GM23338 (cell line): Measurements from ENCODE around the gene SUPV3L1. TPM values are rescaled to one million over a fixed set of nuclear protein-coding genes. Genes with fewer than 3 reads are reported as not detected.

ENCODE experiments used
- ATAC-seq: fragments of 200-7000 bp; cut with Tn5 transposase; 3 replicates; pipeline ENCODE4 v1.9.1; 2020
- DNase-seq: peaks from one replicate; pipeline ENCODE4 v3.0.0-alpha.2; 2015; ENCODE audit warnings: low spot score
- H2AFZ ChIP-seq: fragments of 200-600 bp; sonication (generic); 2 replicates; pipeline ENCODE4 v1.8.0; 2016; ENCODE audit warnings: antibody characterized with exemption, mild to moderate bottlenecking, moderate library complexity
- H3F3A ChIP-seq: fragments of 200-600 bp; sonication (generic); replicated peaks from 2 replicates; pipeline ENCODE4 v1.8.0; 2017; ENCODE audit warnings: antibody characterized with exemption, mixed run types, low read depth
- H3K27ac ChIP-seq: fragments of 200-600 bp; sonication (generic); 2 replicates; pipeline ENCODE4 v1.6.1; 2016; ENCODE audit warnings: low read depth
- H3K27me3 ChIP-seq: fragments of 200-600 bp; sonication (generic); 2 replicates; pipeline ENCODE4 v1.8.0; 2016; ENCODE audit warnings: mild to moderate bottlenecking, mixed run types, moderate library complexity; ENCODE audit not compliant: insufficient read depth
- H3K36me3 ChIP-seq: fragments of 200-600 bp; sonication (generic); 2 replicates; pipeline ENCODE4 v1.8.0; 2016; ENCODE audit warnings: mild to moderate bottlenecking; ENCODE audit not compliant: insufficient read depth
- H3K4me1 ChIP-seq: fragments of 200-600 bp; sonication (generic); 2 replicates; pipeline ENCODE4 v1.8.0; 2016; ENCODE audit warnings: mild to moderate bottlenecking, moderate library complexity; ENCODE audit not compliant: insufficient read depth
- H3K4me2 ChIP-seq: fragments of 200-600 bp; sonication (generic); 2 replicates; pipeline ENCODE4 v1.7.1; 2017; ENCODE audit warnings: mixed run types
- H3K4me3 ChIP-seq: fragments of 200-600 bp; sonication (generic); 2 replicates; pipeline ENCODE4 v1.6.1; 2016; ENCODE audit warnings: mixed run types
- H3K79me2 ChIP-seq: fragments of 200-600 bp; sonication (generic); replicated peaks from 2 replicates; pipeline ENCODE4 v1.8.0; 2017; ENCODE audit warnings: mild to moderate bottlenecking; ENCODE audit not compliant: insufficient read depth
- H3K9me2 ChIP-seq: fragments of 200-600 bp; sonication (generic); 2 replicates; pipeline ENCODE4 v1.8.0; 2017; ENCODE audit not compliant: insufficient read depth
- H4K20me1 ChIP-seq: fragments of 200-600 bp; sonication (generic); replicated peaks from 2 replicates; pipeline ENCODE4 v1.8.0; 2017; ENCODE audit warnings: mild to moderate bottlenecking; ENCODE audit not compliant: insufficient read depth
- H3K27ac Mint-ChIP-seq: 2 replicates; pipeline ENCODE4 v1.8.0; 2020; ENCODE audit warnings: inconsistent platforms, mild to moderate bottlenecking, moderate library complexity, mixed read lengths
- H3K27me3 Mint-ChIP-seq: 3 replicates; pipeline ENCODE4 v1.8.0; 2022; ENCODE audit warnings: low read depth, mild to moderate bottlenecking, moderate library complexity, mixed read lengths, inconsistent platforms; ENCODE audit not compliant: insufficient read depth, poor library complexity
- H3K36me3 Mint-ChIP-seq: 3 replicates; pipeline ENCODE4 v1.8.0; 2021; ENCODE audit warnings: low read depth, mild to moderate bottlenecking, inconsistent platforms, moderate library complexity, mixed read lengths
- H3K4me1 Mint-ChIP-seq: 3 replicates; pipeline ENCODE4 v1.8.0; 2020; ENCODE audit warnings: mild to moderate bottlenecking, inconsistent platforms, mixed read lengths
- H3K4me3 Mint-ChIP-seq: 3 replicates; pipeline ENCODE4 v1.8.0; 2021; ENCODE audit warnings: moderate library complexity, mild to moderate bottlenecking, inconsistent platforms, mixed read lengths
- H3K9me3 Mint-ChIP-seq: 3 replicates; pipeline ENCODE4 v1.8.0; 2020; ENCODE audit warnings: moderate library complexity, mild to moderate bottlenecking, inconsistent platforms, mixed read lengths
- CREB1 ChIP-seq: fragments of 250-450 bp; sonication (Bioruptor Pico); IDR thresholded peaks from 2 replicates; pipeline ENCODE4 v1.5.0; 2020; ENCODE audit warnings: low read depth, mild to moderate bottlenecking, moderate library complexity
- EZH2 ChIP-seq: fragments of 200-600 bp; sonication (generic); IDR thresholded peaks from one replicate; pipeline ENCODE4 v1.8.0; 2017; ENCODE audit warnings: antibody characterized with exemption, mild to moderate bottlenecking, low read depth; ENCODE audit not compliant: unreplicated experiment
- EZH2phosphoT487 ChIP-seq: fragments of 200-600 bp; sonication (generic); IDR thresholded peaks from one replicate; pipeline ENCODE4 v1.8.1; 2018; ENCODE audit warnings: antibody characterized with exemption; ENCODE audit not compliant: unreplicated experiment
- JUNB ChIP-seq: IDR thresholded peaks from one replicate; pipeline ENCODE4 v1.6.1; 2016; ENCODE audit warnings: antibody characterized with exemption; ENCODE audit not compliant: unreplicated experiment
- NANOG ChIP-seq: IDR thresholded peaks from 2 replicates; pipeline ENCODE4 v1.6.1; 2016; ENCODE audit warnings: antibody characterized with exemption, borderline replicate concordance
- STAT1 ChIP-seq: IDR thresholded peaks from one replicate; pipeline ENCODE4 v1.6.1; 2016; ENCODE audit warnings: antibody characterized with exemption; ENCODE audit not compliant: unreplicated experiment
- ZNF331 ChIP-seq: fragments of 250-450 bp; sonication (Bioruptor Pico); IDR thresholded peaks from 2 replicates; pipeline ENCODE4 v1.5.0; 2020; ENCODE audit warnings: low read depth, mild to moderate bottlenecking, moderate library complexity
- polyA plus RNA-seq: library from polyadenylated mRNA; unstranded; fragments of >200 nt; fragmentation: Nextera tagmentation; extraction: Ambion mirVana; gene quantifications from 2 replicates; pipeline ENCODE4 v1.2.1, GENCODE V29; 2016
- total RNA-seq: library from RNA; depleted of rRNA; stranded (reverse); fragments of >200 nt; shearing (Covaris generic); gene quantifications from 2 replicates; pipeline ENCODE4 v1.2.3, GENCODE V29; 2014
- TF ChIP-seq, protein P1 (sequence below): fragments of 250-450 bp; sonication (Bioruptor Pico); IDR thresholded peaks from 2 replicates; pipeline ENCODE4 v1.5.0; 2020; ENCODE audit warnings: mild to moderate bottlenecking, moderate library complexity
- TF ChIP-seq, protein P2 (sequence below): IDR thresholded peaks from 2 replicates; pipeline ENCODE4 v1.6.1; 2016; ENCODE audit warnings: antibody characterized with exemption

Gene SUPV3L1
- total and polyA plus RNA-seq, 2 experiments from 2014 or later, result 29.9 to 45.2 TPM

DNA sequence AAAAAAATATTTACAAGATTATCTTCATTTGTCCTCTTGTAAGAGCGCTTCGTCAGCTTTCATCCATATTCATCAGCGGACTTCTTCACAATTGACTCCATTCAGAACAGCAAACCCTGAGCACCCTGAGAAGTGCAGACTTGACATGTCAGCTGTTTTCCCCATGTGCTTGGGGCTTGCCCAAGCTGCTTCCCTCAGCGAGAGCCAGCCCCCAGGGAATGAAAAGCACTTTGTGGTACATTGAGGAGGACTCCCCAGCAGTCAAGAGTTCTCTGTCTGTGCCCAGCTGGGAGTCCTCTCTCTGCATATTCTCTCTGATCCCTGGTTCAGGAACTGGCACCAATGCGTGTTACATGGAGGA is 62.8 kb downstream of the SUPV3L1 start (continued):
- TF ChIP-seq, protein P1, sequence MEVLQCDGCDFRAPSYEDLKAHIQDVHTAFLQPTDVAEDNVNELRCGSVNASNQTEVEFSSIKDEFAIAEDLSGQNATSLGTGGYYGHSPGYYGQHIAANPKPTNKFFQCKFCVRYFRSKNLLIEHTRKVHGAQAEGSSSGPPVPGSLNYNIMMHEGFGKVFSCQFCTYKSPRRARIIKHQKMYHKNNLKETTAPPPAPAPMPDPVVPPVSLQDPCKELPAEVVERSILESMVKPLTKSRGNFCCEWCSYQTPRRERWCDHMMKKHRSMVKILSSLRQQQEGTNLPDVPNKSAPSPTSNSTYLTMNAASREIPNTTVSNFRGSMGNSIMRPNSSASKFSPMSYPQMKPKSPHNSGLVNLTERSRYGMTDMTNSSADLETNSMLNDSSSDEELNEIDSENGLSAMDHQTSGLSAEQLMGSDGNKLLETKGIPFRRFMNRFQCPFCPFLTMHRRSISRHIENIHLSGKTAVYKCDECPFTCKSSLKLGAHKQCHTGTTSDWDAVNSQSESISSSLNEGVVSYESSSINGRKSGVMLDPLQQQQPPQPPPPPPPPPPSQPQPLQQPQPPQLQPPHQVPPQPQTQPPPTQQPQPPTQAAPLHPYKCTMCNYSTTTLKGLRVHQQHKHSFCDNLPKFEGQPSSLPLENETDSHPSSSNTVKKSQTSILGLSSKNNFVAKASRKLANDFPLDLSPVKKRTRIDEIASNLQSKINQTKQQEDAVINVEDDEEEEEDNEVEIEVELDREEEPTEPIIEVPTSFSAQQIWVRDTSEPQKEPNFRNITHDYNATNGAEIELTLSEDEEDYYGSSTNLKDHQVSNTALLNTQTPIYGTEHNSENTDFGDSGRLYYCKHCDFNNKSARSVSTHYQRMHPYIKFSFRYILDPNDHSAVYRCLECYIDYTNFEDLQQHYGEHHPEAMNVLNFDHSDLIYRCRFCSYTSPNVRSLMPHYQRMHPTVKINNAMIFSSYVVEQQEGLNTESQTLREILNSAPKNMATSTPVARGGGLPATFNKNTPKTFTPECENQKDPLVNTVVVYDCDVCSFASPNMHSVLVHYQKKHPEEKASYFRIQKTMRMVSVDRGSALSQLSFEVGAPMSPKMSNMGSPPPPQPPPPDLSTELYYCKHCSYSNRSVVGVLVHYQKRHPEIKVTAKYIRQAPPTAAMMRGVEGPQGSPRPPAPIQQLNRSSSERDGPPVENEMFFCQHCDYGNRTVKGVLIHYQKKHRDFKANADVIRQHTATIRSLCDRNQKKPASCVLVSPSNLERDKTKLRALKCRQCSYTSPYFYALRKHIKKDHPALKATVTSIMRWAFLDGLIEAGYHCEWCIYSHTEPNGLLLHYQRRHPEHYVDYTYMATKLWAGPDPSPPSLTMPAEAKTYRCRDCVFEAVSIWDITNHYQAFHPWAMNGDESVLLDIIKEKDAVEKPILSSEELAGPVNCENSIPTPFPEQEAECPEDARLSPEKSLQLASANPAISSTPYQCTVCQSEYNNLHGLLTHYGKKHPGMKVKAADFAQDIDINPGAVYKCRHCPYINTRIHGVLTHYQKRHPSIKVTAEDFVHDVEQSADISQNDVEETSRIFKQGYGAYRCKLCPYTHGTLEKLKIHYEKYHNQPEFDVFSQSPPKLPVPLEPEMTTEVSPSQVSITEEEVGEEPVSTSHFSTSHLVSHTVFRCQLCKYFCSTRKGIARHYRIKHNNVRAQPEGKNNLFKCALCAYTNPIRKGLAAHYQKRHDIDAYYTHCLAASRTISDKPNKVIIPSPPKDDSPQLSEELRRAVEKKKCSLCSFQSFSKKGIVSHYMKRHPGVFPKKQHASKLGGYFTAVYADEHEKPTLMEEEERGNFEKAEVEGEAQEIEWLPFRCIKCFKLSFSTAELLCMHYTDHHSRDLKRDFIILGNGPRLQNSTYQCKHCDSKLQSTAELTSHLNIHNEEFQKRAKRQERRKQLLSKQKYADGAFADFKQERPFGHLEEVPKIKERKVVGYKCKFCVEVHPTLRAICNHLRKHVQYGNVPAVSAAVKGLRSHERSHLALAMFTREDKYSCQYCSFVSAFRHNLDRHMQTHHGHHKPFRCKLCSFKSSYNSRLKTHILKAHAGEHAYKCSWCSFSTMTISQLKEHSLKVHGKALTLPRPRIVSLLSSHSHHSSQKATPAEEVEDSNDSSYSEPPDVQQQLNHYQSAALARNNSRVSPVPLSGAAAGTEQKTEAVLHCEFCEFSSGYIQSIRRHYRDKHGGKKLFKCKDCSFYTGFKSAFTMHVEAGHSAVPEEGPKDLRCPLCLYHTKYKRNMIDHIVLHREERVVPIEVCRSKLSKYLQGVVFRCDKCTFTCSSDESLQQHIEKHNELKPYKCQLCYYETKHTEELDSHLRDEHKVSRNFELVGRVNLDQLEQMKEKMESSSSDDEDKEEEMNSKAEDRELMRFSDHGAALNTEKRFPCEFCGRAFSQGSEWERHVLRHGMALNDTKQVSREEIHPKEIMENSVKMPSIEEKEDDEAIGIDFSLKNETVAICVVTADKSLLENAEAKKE, result no peak
- TF ChIP-seq EZH2phosphoT487 (no peak), STAT1 (no peak), EZH2 (no peak), JUNB (no peak)

DNA sequence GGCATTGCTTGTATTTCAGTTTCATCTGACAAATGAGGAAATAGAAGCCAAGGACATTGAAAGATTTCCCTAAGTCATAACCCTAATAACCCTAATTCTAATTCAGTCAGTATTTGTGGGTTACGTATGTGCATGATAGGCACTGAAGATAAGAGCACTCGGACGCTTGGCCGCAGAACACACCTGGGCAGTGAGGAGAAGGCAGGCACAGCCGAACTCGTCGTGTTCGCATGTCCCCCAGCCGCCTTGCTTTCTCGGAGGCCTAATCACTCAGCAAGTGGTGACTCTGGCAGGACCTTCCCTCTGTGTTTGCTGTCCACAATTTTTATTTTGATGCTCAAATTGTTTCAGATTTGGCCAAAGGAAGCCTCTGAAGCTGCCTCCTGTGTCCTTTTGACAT is 63.8 kb downstream of the SUPV3L1 start:
- Histone ChIP-seq H3K4me1 (0 out of 2 replicates have a peak, but pooled peaks cover 8% of the 10 kb centered on the region), H3K4me3 (no peak overlapping the region), H3K9me2 (no peaks in the 10 kb centered on the region), H3K4me2 (no peak overlapping the region), H2AFZ (peak overlapping the region; percentile 69; the same call in 1 of the 2 replicates), H3K36me3 (no peaks in the 10 kb centered on the region), H3F3A (no peaks in the 10 kb centered on the region), H3K79me2 (no peaks in the 10 kb centered on the region), H4K20me1 (no peaks in the 10 kb centered on the region), H3K27ac (no peak overlapping the region), H3K27me3 (no peaks in the 10 kb centered on the region)
- no peaks in the 10 kb centered on the region; the same call in 2 of the 3 replicates for H3K9me3 Mint-ChIP-seq
- no peak for ATAC-seq
- H3K4me1 Mint-ChIP-seq, result peaks cover 12% of the 10 kb centered on the region; the same call in 2 of the 3 replicates
- H3K36me3 Mint-ChIP-seq, result no peaks in the 10 kb centered on the region; the same call in 2 of the 3 replicates
- no peak for DNase-seq
- H3K4me3 Mint-ChIP-seq, result no peak overlapping the region
- H3K27ac Mint-ChIP-seq, result no peak overlapping the region
- H3K27me3 Mint-ChIP-seq, result peaks cover 9% of the 10 kb centered on the region
- TF ChIP-seq ZNF331 (CRISPR knock-in tag) (no peak), CREB1 (CRISPR knock-in tag) (no peak), EZH2phosphoT487 (no peak), STAT1 (no peak), NANOG (no peak)
- TF ChIP-seq, protein P2, sequence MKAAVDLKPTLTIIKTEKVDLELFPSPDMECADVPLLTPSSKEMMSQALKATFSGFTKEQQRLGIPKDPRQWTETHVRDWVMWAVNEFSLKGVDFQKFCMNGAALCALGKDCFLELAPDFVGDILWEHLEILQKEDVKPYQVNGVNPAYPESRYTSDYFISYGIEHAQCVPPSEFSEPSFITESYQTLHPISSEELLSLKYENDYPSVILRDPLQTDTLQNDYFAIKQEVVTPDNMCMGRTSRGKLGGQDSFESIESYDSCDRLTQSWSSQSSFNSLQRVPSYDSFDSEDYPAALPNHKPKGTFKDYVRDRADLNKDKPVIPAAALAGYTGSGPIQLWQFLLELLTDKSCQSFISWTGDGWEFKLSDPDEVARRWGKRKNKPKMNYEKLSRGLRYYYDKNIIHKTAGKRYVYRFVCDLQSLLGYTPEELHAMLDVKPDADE, result no peak
- TF ChIP-seq, protein P1, result no peak
